GOT3 (cell line): ENCODE data around the gene PLCD3.
"Not testable (repeated sequence)": the region's sequence is repeated elsewhere in the genome, so short reads cannot be mapped to it uniquely, and the experiment has no call there.

Experiments
- DNase-seq: peaks from one replicate; lab custom pipeline; 2025; ENCODE audit warnings: mixed read lengths; lab: John Stamatoyannopoulos, UW

PLCD3 gene

DNA sequence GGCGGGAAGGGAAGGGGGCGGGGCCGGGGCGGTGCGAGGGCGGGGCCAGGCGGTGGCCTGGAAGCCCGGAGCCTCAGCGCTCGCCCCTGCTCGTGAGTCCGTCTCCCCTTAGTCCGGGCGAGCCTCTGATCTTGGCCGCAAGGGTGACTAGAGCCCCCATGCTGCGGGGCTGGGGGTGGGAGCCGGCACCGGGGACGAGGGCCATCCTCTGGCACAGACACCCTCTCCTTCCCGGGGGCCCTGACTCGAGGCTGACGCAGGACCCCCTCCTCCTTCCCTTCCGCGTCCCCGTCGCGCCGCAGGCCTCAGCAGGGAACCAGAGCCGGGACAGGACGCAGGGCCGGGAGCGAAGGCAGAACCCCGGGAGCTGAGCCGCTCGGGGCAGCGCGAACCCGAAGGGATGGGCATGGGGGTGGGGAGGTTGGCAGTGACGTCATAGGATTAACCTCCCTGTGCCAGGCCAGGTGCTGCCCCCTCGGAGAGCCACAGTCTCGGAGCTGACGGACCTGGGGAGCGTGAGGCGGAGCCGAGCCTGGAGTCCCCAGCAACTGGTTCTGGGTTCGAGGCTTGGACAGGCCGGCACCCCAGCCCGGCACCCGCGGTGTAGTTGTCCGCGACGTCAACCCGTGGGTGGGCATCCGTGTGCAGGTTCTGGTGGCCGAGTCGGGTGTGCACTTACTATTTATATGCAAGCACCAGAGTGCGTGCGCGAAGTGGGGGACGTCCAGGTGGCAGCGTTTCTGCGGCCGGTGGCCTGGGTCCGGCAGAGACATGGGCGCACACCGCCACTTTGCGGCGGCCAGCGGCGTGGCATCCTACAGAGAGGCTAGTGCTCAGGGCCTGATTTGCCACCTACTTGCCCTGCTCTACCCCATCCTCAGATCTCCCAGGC lies 503 bp upstream of the PLCD3 start:
- DNase-seq, result peak; percentile 76

DNA sequence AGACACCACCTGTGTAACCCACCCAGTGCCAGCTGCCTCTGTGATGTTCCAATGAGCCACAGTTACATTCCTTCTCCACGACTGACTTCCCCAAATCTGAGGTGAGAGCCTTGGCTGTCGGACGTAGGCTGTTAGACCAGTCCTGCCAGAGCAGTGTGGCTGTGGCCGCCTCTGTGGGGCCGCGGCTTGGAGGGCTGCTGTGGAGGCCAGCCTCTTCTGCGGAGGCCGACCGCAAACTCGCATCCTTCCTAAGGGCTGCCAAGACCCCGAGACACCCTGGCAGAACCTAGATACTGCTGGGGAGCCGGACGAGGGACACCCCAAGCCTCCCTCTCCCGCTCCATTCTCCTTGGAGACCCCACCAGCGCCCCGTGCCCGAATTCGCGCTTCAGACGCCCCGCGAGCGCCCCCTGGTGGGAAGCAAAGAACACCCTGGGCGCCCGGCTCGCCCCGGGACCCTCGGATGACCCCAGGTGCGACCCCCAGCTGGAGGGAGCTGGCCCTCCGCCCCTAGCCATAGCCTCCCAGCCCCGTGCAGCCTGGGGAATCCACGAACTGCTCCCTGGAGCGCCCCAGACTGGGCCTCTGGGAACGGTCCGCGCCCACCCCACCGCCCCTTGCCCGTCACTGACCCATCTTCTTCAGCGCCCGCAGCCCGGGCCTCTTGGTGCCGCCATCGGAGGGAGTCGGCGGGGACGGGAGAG lies 547 bp downstream of the PLCD3 start:
- no peak for DNase-seq

DNA sequence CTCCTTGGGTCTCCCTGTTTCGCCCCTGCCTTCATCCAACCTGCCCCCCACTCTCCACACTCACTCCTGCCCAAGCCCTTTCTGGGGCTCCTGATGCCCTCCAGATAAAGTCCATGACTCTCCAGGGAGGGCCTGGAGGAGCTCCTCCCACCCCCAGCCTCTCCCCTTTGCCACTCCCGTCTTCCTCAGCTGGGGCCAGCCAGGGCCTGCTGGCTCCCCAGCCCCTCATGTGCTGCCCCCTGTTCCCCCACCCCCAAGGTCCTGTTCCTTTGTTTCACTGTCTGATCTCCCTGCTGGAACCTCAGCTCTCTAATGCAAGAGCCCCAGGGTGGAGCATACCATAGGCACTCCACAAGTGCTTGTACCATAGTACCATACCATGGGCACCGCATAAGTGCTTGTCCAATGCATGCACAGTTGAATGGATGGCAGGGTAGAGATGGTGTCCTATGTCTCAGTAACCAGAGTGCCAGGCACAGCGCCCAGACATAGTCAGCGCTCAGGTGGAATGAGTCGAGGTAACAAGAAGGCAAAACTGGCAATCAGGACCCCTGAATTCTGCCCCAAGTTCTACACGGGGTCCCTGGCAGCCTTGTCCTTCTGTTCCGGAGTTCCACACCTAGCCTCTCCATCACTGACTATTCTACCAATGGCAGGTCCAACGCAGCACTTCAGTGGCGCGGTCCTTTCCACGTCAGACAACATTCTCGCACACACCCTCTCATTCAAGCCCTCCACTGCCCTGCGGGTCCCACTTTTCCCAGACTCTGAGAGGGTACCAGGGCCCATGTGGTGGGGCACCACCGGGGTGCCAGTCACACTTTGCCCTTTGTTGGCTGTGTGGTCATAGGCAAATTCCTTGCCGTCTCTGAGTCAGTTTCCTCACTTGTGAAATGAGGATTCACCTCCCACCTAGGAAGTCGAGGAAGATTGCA lies 1.4 kb downstream of the PLCD3 start:
- DNase-seq, result no peak

DNA sequence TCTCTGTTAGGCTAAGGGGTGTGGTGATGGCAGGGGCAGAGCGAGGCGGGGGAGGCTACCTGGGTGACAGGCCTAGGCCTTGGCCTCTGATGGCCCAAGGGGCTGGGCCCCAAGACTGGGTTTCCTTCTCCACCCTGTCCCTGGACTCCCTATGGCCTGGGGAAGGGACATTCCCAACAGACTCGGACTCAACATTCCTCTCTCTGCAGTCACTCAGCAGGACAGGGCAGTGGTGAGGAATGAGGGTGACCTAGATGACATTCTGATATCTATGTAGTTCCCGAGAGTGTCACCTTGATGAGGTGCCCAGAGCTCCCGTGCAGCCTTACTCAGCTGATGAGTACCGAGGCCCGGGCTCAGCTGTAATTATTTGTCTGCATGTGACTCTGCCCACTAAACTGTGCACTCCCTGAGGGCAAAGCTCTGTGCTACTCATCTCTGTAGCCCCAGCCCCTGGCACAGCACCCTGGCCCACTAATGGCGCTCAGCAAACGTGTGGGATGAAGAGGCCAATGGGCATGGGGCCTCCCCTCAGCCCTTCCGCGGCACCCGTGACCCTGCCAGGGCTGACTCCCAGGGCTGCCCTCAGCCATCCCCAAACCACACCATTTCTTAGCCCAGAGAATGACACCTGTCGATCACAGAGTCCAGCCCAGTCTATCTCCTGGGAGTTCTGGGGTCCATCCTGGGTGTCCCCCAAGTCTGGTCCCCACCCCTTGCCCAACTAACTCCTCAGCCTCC lies 2.2 kb downstream of the PLCD3 start:
- DNase-seq, result no peak

DNA sequence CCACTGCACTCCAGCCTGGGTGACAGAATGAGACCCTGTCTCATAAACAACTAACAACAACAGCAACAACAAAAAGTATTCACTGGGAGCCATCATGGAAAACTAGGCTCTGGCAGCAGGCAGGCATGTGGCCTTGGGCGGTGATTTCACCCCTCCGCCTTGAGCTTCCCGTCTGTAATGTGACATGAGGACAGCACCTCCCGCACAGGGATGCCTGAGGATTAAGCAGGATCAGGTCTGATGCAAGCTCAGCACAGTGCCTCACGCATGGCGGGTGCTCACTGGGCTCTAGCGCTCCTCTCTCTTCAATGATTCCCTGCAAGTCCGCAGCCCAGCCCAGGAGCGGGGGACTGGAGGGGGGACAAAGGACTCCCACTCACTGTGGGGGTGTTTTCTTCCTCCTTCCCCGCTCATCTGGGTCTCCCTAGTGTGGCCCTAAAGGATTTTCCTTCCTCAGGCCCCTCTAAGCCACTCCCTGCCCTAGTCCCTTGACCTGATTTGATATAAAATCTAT lies 2.8 kb downstream of the PLCD3 start:
- no peak for DNase-seq

DNA sequence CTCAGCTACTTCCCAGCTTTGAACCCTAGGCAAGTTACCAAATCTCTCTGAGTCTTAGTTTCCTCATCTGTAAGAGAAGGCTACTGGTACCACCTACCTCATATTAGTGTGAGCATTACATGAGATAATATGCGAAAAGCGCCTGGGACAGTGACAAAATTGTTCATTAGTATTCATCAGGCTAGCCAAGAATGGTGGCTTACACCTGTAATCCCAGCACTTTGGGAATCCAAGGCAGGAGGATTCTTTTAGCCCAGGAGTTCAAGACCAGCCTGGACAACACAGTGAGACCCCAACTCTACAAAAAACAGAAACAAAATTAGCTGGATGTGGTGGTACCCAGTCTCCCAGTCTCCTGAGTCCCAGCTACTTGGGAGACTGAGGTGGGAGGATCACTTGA lies 3.3 kb downstream of the PLCD3 start:
- DNase-seq, result no peak

DNA sequence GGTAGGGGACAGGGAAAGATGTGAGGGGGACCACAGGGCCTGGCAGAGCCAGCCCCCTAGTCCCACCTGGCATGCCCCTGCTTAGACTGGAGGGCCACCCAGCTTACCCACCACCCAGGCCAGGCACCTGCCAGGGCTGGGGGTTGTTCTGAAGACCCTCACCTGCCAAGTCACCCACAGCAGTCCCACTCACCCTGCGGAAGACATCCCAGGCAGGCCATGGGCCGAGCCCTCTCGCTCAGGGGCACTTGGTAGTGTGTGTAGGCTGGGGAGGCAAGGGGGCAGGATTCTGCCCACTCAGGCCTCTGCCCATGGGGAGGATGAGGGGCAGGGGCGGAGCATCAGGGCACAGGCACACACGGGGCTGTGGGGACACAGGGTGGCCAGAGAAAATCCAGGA lies 4.0 kb downstream of the PLCD3 start:
- DNase-seq, result no peak

DNA sequence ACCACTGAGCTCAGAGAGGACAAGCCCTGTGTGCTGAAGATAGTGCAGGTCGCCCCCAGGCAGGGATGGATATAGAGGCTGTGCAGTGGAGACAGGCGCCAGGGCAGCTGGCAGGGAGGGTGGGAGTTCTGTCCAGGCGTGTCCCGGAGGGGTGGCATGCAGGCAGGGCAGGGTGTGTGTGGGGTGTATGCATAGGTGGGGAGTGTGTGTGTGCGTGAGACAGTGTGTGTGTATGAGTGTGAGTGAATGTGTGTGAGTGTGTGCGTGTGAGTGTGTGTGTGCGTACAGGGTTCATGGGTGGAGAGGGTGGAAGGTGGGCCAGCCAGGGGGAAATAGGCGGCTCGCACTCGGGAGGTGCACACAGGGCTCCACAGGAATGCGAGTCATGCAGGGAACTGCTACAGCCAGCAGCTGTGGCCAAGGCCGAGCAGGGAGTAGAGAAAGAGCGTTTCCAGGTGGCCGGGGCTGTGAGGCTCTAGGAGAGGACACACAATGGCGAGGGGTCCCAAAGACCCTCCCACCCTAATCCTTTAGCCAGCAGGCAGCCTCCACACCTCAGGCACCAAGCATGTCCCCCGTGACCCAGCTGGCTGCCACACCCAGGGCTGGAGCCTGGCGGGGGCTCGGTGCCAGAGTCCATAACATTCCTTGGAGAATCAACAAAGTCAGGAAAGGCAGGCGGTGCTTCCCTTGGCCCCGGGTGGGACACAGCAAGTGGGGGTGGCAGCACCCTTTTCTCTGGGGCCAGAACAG lies 4.6 kb downstream of the PLCD3 start:
- DNase-seq, result no peak

DNA sequence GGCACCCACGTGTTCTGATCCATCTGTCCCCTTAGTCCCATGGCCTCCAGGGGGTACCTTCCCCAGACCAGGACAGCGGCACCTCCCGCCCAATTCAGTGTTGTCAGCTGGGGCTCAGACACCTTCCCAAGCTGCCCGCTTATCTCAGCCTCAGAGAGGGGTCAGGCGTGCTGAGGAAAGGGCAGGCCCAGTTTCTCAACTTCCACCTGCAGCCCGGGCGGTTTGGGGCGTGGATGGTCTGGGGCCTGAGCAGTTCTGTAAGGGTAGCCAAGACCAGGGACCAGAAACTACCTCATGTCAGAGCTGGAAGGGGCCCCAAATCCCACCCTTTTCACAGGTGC lies 5.1 kb downstream of the PLCD3 start:
- DNase-seq, result no peak

DNA sequence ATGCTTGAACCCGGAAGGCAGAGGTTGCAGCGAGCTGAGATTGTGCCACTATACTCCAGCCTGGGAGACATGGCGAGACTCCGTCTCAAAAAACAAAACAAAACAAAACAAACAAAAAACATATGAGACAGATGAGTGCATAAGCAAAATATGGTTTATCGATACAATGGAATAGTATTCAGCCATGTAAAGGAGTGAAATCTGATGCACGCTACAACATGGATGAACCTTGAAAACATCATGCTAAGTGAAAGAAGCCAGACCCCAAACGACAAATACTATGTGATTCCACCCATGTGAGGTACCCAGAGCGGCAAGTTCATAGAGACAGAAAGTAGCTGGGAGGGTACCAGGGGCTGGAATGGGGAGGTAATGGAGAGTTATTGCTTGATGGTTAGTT lies 6.8 kb downstream of the PLCD3 start:
- DNase-seq, result no peak

DNA sequence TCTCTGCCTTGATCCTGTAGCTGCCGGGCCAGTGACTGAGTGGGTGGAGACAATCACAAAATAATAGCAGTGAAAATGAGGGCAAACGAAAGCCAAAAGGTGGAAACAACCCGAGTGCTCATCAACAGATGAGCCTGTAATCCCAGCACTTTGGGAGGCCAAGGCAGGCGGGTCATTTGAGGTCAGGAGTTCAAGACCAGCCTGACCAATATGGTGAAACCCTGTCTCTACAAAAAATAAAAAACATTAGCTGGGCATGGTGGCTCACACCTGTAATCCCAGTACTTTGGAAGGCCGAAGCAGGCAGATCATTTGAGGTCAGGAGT lies 7.6 kb downstream of the PLCD3 start:
- DNase-seq, result not testable (repeated sequence)

DNA sequence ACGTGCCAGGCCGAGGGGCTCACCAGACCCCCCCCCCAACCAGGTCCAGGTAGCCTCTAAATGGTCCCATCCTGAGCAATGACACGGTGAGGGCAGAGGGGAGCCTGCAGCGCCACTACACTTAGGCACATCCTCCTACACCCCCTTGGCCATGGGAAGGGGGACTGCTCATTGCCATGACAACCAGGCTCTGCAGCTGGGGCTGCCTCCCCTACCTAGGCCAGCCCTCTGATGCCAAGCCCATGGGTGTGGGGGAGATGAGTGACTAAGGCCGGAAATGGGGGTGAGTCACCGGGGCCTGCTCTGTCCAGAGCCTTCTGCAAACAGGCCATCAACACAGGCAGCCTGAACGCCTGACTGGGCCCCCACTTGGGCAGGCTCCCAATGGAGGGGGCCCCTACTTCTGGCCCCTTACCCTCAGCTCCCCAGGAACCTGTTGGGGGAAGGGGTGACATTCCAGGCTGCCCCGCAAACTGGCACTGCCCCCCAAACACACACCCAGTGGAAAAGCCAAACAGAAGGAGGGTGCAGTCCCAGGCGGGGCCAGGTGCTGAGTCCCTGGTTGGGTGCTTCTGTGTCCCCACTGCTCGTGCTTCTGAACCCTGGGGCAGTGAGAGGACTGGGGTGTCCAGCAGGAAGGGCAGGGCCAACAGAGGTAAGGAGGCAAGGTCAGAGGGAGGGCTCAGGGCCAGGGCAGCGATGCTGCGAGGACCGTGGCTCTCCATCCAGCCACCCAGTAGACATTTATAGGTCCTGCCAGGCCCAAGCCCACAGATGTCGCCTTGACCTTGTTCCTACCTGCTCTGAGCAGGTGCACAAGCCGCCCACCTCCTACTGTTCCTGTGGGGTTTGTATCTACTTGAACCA lies 8.2 kb downstream of the PLCD3 start:
- peak; percentile 8 for DNase-seq

DNA sequence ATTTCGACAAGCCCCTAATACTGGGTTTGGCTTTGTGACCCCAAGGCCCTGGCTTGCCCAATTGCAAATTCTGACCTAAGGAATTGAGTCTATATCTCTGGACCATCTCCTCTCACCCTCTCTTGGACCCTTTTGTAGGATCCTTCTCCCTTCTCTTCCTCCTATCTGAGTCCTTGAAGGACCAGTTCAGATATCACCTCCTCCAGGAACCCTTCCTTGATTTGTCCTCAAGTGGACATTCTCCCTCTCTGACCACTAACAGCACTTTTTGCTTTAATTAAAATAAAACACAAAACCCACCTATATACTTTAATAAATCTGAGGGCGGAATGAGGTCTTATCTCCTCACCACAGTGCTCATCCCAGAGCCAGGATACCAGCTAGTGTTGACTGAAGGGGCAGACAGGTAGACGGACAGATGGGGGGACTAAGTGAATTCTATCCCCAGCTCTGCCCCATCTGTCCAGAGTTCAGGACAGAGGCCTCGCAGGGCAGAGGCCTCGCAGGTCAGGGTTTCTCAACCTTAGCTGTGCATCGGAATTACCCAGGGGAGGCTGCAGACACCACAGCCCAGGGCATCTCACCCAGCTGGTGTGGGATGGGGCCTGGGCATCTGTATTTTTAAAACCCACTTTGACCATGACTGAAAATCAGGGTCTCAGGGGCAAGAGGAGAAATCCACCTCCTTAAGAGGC lies 9.1 kb downstream of the PLCD3 start:
- DNase-seq, result no peak

DNA sequence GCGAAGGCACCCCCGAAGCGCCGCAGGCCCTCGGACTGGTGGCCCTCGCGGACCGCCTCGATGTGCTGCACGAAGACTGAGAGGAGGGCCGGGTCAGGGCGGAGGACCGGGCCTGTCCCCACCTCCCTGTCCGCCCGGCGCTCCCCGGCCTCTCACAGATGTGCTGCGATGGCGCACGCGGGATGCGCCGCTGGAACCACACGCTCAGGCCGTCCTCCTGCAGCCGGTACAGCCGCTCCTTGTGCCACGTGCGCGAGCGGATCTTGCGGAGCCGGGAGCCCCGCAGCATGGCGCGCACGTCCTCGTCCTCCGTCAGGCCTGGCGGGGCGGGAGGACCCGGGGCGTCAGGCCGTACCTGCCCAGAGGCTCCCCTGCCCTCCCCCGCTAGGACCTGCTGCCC lies 11.3 kb downstream of the PLCD3 start:
- no peak for DNase-seq

DNA sequence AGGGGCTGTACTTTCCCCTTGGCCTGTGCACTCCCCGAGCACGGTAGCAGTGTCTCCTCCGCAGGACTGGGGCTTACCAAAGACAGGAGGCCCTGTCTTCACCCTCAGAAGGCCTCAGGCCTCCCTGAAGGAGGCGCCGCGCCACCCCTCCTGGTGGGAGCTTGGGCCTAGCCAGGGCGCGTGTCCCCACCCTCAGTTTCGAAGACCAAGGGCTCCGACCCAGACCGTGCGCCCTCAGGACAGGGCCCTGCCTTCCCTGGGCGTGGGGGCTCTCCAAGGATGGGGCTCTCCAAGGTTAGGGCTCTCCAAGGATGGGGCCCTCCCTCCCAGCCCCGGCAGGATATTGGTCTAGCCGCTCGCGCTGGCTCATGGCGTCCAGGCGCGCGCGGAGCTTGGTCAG lies 11.8 kb downstream of the PLCD3 start:
- DNase-seq, result no peak

DNA sequence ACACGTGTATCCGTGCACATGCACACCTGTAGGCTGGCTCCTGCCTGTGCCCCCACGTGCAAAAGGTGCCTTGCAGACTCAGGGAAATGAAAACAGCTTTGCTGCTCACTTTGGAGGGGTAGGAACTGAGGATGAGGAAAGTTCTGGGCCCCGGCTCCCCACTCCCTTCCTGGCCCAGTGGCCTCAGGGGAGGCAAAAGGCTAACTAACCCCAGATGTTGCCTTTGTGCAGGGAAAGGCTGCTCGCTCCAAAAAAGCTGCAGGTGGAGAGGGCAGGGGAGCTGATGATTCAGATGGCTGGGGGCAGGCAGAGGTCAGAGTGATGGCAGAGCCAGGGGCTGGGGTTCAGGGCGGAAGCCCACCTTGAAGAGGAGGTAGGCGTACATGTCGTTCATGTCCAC lies 12.4 kb downstream of the PLCD3 start:
- DNase-seq, result no peak

DNA sequence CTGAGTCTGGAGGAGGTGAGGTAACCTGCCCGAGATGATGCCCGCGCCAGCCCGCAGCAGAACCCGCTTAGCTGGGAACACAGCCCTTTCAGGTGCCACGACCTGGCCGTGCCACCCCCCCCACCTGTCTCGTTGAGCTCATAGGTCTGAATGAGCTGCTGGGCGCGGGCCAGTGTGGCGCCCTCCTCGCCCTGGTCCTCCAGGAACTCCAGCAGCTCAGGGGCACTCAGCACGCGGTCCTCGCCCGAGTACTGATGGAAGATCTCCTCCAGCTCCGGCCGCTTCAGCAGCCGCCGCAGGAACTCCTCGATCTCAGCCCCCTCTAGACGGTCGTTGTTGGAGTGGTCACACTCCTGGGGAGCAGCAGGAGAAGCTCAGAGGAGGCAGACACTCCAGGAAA lies 13.6 kb downstream of the PLCD3 start:
- DNase-seq, result no peak

DNA sequence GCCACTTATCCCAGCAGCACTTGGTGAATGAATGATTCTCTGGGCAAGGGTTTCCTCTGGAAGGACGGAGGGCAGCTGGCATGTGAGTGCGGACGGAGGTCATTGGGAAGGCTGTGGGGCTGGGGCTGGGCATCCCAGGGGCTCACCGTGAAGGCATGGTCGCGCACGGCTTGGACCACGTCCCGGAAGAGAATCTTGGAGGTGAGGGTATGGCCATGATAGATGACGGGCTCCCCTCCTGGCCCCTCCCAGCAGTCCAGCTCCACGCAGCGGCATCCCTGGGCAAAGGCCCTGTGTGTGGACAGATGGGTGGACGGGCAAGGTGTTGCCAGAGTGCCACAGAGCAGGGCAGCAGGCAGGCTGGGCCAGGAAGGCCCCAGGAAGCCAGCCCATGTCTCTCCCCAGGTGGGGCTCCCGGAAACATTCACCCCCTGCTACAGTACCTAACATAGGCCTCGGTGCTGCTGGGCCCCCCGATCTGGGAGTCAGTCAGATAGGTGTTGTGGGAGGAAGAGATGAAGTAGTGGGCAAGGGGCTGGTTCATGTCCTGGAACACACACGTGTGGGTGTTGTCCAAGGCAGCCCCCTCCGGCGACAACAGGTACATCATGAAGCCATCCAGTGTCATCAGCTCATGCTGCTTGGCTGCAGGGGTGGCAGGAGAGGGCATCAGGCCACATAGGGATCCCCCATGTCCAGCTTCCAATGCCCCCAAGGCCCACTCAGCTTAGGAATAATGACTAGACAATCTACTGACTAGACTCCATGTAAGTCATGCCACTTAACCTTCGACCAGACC lies 14.3 kb downstream of the PLCD3 start:
- no peak for DNase-seq

DNA sequence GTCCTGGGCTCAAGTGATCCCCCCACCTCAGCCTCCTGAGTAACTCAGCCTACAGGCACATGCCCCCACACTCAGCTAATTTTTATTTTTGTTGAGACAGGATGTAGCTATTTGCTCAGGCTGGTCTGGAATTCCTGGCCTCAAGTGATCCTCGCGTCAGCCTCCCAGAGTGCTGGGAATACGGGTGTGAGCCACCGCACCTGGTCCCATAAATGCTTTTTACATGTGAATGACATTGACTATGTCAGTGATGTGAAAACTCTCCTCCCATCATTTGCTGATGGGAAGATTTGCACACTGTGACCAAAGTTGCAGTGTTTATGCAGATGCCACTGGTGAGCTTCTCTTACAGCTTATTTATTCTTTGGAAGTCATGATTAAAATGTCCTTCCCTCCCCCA lies 15.0 kb downstream of the PLCD3 start:
- DNase-seq, result no peak
